Urothelium cell line (cell line): Measurements from ENCODE around the gene EPHA2.
A peak's percentile ranks its signal among the peaks of the same experiment; 100 is the strongest.

Source experiments
- DNase-seq: peaks from one replicate; pipeline ENCODE4 v3.0.0; 2011; ENCODE audit warnings: low spot score, mixed read lengths
- FAIRE-seq: peaks from 2 replicates; lab custom pipeline; 2011; peaks lifted over from hg19 to GRCh38; lab: Jason Lieb, UNC

Gene EPHA2

GRCh38 chr1:16076031-16076864 is 79.6 kb downstream of the EPHA2 start:
- FAIRE-seq (peak; percentile 27), DNase-seq (peak; percentile 63)

GRCh38 chr1:16075337-16076030 is 80.4 kb downstream of the EPHA2 start:
- FAIRE-seq (no peak), DNase-seq (peak; percentile 39)
